ENCODE data around the gene BAX.

Gene BAX

GRCh38 chr19:48963371-48964204 is 8.9 kb downstream of the BAX start:
- peak; percentile 67 for DNase-seq

GRCh38 chr19:48964205-48965039 is 9.7 kb downstream of the BAX start:
- no peak for DNase-seq

GRCh38 chr19:48965040-48965805 is 10.5 kb downstream of the BAX start, which contains the start of gene FTL:
TSS of gene FTL (plus strand) at chr19:48965309. CDS start at chr19:48965508, 199 bp downstream.
- peak; percentile 92 for DNase-seq

- peak; percentile 91 for DNase-seq
Observed at GRCh38 chr19:48965806-48966540, 11.3 kb downstream of the BAX start.

- DNase-seq, result no peak
Observed at GRCh38 chr19:48966541-48967345, 12.1 kb downstream of the BAX start.

GRCh38 chr19:48967346-48968178 is 12.9 kb downstream of the BAX start:
- no peak for DNase-seq

- DNase-seq, result no peak
Observed at GRCh38 chr19:48968179-48968661, 13.5 kb downstream of the BAX start.

- DNase-seq, result no peak
Observed at GRCh38 chr19:48968813-48969218, 14.1 kb downstream of the BAX start.

GRCh38 chr19:48969276-48970138 is 14.8 kb downstream of the BAX start:
- no peak for DNase-seq

- DNase-seq, result no peak
Observed at GRCh38 chr19:48970139-48970766, 15.6 kb downstream of the BAX start.

GRCh38 chr19:48970923-48971395 is 16.3 kb downstream of the BAX start:
- DNase-seq, result peak; percentile 83

GRCh38 chr19:48975947-48976847 is 21.5 kb downstream of the BAX start:
- DNase-seq, result peak; percentile 41

GRCh38 chr19:48977061-48977460 is 22.4 kb downstream of the BAX start:
- DNase-seq, result no peak

GRCh38 chr19:48982280-48982679 is 27.6 kb downstream of the BAX start:
- no peak for DNase-seq

GRCh38 chr19:48985711-48986110 is 31.0 kb downstream of the BAX start:
- DNase-seq, result no peak

- DNase-seq, result no peak
Observed at GRCh38 chr19:48986211-48986610, 31.5 kb downstream of the BAX start.

- no peak for DNase-seq
Observed at GRCh38 chr19:48987323-48987722, 32.6 kb downstream of the BAX start.

- DNase-seq, result no peak
Observed at GRCh38 chr19:48988286-48988685, 33.6 kb downstream of the BAX start.
